Neural cell (in vitro differentiated cells): ENCODE measurements around the gene HHLA2.

Experiments used
- EP300 ChIP-seq: fragments of 450-650 bp; conservative IDR thresholded peaks from 2 replicates; pipeline ENCODE4 v1.6.1; 2014; ENCODE audit warnings: antibody characterized with exemption, mild to moderate bottlenecking, moderate library complexity; ENCODE audit not compliant: poor library complexity, severe bottlenecking
- EZH2 ChIP-seq: fragments of 200-600, 300-800 bp; shearing (Covaris generic), sonication (generic); IDR thresholded peaks from 2 replicates; pipeline ENCODE4 v1.6.1; 2014; ENCODE audit warnings: antibody characterized with exemption, low read length, borderline replicate concordance, mild to moderate bottlenecking; ENCODE audit not compliant: insufficient read depth, poor library complexity, severe bottlenecking
- POLR2AphosphoS5 ChIP-seq: IDR thresholded peaks from 2 replicates; pipeline ENCODE4 v1.6.1; 2012
- SMC3 ChIP-seq: fragments of 450-650 bp; conservative IDR thresholded peaks from 2 replicates; pipeline ENCODE4 v1.6.1; 2014; ENCODE audit warnings: antibody characterized with exemption, mild to moderate bottlenecking, moderate library complexity; ENCODE audit not compliant: poor library complexity
- TAF1 ChIP-seq: IDR thresholded peaks from 2 replicates; pipeline ENCODE4 v1.6.1; 2012; ENCODE audit warnings: low read depth
- TF ChIP-seq, protein P1 (sequence below): fragments of 450-650 bp; IDR thresholded peaks from 2 replicates; pipeline ENCODE4 v1.5.1; 2014; ENCODE audit warnings: antibody characterized with exemption, mild to moderate bottlenecking, moderate library complexity; ENCODE audit not compliant: poor library complexity, severe bottlenecking
- TF ChIP-seq, protein P2 (sequence below): IDR thresholded peaks from 2 replicates; pipeline ENCODE4 v1.6.1; 2012; ENCODE audit warnings: borderline replicate concordance

DNA sequence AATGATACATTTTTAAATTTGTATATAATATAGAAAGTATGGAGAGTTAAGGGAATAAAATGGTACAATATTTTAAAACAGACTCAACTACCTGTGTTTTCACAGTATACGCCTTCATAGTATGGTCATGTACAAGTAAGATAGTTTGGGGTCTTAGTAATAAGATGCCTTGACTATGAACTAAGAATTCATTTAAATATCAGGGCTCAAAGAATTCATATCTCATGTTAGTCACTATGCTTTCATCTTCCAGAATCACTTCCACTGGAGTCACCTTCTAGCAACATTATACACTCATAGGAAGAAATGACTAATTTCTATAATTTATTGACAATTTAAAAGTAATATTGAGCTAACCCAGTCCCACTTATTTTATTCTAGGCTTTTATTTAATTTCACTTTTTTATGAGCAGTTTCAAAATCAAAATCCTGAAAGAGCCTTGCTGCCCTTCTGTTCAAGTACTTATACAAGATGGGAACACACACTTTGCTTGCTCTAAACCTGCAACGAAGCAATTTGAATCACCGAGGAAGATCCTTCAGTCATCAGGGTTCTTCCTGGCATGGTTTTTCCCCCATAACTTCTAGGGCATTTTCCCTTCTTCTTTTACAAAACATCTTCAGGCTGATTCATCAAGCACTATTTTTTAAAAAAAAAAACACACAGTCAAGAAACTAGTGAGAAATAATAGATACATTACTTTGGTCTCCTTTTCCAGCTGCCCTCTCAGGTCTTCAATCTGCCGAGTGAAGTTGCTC, 119.9 kb downstream of the HHLA2 start:
- no peak for TF ChIP-seq EZH2
- TF ChIP-seq, protein P1, sequence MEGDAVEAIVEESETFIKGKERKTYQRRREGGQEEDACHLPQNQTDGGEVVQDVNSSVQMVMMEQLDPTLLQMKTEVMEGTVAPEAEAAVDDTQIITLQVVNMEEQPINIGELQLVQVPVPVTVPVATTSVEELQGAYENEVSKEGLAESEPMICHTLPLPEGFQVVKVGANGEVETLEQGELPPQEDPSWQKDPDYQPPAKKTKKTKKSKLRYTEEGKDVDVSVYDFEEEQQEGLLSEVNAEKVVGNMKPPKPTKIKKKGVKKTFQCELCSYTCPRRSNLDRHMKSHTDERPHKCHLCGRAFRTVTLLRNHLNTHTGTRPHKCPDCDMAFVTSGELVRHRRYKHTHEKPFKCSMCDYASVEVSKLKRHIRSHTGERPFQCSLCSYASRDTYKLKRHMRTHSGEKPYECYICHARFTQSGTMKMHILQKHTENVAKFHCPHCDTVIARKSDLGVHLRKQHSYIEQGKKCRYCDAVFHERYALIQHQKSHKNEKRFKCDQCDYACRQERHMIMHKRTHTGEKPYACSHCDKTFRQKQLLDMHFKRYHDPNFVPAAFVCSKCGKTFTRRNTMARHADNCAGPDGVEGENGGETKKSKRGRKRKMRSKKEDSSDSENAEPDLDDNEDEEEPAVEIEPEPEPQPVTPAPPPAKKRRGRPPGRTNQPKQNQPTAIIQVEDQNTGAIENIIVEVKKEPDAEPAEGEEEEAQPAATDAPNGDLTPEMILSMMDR = no peak
- TF ChIP-seq POLR2AphosphoS5 = no peak
- no peak for TF ChIP-seq TAF1
- no peak for TF ChIP-seq EP300
- TF ChIP-seq, protein P2, sequence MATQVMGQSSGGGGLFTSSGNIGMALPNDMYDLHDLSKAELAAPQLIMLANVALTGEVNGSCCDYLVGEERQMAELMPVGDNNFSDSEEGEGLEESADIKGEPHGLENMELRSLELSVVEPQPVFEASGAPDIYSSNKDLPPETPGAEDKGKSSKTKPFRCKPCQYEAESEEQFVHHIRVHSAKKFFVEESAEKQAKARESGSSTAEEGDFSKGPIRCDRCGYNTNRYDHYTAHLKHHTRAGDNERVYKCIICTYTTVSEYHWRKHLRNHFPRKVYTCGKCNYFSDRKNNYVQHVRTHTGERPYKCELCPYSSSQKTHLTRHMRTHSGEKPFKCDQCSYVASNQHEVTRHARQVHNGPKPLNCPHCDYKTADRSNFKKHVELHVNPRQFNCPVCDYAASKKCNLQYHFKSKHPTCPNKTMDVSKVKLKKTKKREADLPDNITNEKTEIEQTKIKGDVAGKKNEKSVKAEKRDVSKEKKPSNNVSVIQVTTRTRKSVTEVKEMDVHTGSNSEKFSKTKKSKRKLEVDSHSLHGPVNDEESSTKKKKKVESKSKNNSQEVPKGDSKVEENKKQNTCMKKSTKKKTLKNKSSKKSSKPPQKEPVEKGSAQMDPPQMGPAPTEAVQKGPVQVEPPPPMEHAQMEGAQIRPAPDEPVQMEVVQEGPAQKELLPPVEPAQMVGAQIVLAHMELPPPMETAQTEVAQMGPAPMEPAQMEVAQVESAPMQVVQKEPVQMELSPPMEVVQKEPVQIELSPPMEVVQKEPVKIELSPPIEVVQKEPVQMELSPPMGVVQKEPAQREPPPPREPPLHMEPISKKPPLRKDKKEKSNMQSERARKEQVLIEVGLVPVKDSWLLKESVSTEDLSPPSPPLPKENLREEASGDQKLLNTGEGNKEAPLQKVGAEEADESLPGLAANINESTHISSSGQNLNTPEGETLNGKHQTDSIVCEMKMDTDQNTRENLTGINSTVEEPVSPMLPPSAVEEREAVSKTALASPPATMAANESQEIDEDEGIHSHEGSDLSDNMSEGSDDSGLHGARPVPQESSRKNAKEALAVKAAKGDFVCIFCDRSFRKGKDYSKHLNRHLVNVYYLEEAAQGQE = no peak
- TF ChIP-seq SMC3 = no peak
